Trophoblast cell (in vitro differentiated cells and primary cell): ENCODE measurements around the gene OSBPL3.

Source experiments
- DNase-seq, 2 donors: peaks; one replicate each; pipeline ENCODE4 v3.0.0-alpha.2; 2016
- H2AFZ ChIP-seq: 2 replicates; pipeline ENCODE4 v1.6.1; 2013; ENCODE audit warnings: low read length, moderate library complexity, mild to moderate bottlenecking; ENCODE audit not compliant: insufficient read depth, poor library complexity
- H2AK5ac ChIP-seq: 2 replicates; pipeline ENCODE4 v1.6.1; 2013; ENCODE audit warnings: mild to moderate bottlenecking, low read length
- H2BK120ac ChIP-seq: 2 replicates; pipeline ENCODE4 v1.6.1; 2013; ENCODE audit warnings: low read length, mild to moderate bottlenecking, moderate library complexity; ENCODE audit not compliant: insufficient read depth, poor library complexity
- H2BK12ac ChIP-seq: 2 replicates; pipeline ENCODE4 v1.6.1; 2013; ENCODE audit warnings: mild to moderate bottlenecking, low read length, moderate library complexity
- H2BK5ac ChIP-seq: 2 replicates; pipeline ENCODE4 v1.6.1; 2013; ENCODE audit warnings: low read length, low read depth, moderate library complexity, mild to moderate bottlenecking; ENCODE audit not compliant: poor library complexity
- H3K14ac ChIP-seq: 2 replicates; pipeline ENCODE4 v1.6.1; 2013; ENCODE audit warnings: mild to moderate bottlenecking, low read length
- H3K18ac ChIP-seq: 2 replicates; pipeline ENCODE4 v1.6.1; 2013; ENCODE audit warnings: mild to moderate bottlenecking, low read length
- H3K23ac ChIP-seq: 2 replicates; pipeline ENCODE4 v1.6.1; 2013; ENCODE audit warnings: low read length
- H3K27ac ChIP-seq: 2 replicates; pipeline ENCODE4 v1.5.1; 2013; ENCODE audit warnings: low read depth, mild to moderate bottlenecking, inconsistent platforms, low read length, moderate library complexity
- H3K27me3 ChIP-seq: 2 replicates; pipeline ENCODE4 v1.6.1; 2013; ENCODE audit warnings: inconsistent platforms, mild to moderate bottlenecking, low read length, moderate library complexity; ENCODE audit not compliant: insufficient read depth
- H3K36me3 ChIP-seq, 2 experiments: 1 replicate in 1 of 2; 2 replicates in 1 of 2; pipeline ENCODE4 v1.6.1; 2013; ENCODE audit warnings: low read length in 2 of 2, mild to moderate bottlenecking in 2 of 2, moderate library complexity in 1 of 2; ENCODE audit not compliant: insufficient read depth in 2 of 2, control insufficient read depth in 1 of 2
- H3K4ac ChIP-seq: 2 replicates; pipeline ENCODE4 v1.6.1; 2013; ENCODE audit warnings: low read depth, mild to moderate bottlenecking, low read length, moderate library complexity
- H3K4me1 ChIP-seq, 2 experiments: 1 replicate in 1 of 2; 2 replicates in 1 of 2; pipeline ENCODE4 v1.6.1; 2013; ENCODE audit warnings: low read length in 2 of 2, mild to moderate bottlenecking in 2 of 2, moderate library complexity in 1 of 2; ENCODE audit not compliant: insufficient read depth in 2 of 2, control insufficient read depth in 1 of 2
- H3K4me2 ChIP-seq: 2 replicates; pipeline ENCODE4 v1.6.1; 2013; ENCODE audit warnings: inconsistent platforms, mild to moderate bottlenecking, low read length, moderate library complexity
- H3K4me3 ChIP-seq: 2 replicates; pipeline ENCODE4 v1.5.1; 2013; ENCODE audit warnings: mild to moderate bottlenecking, low read depth, low read length, inconsistent platforms
- H3K79me1 ChIP-seq: one replicate; pipeline ENCODE4 v1.6.1; 2013; ENCODE audit warnings: low read length
- H3K79me2 ChIP-seq: 2 replicates; pipeline ENCODE4 v1.6.1; 2013; ENCODE audit warnings: low read length, mild to moderate bottlenecking; ENCODE audit not compliant: control insufficient read depth, insufficient read depth, poor library complexity
- H3K9ac ChIP-seq: 2 replicates; pipeline ENCODE4 v1.6.1; 2013; ENCODE audit warnings: mild to moderate bottlenecking, low read length
- H3K9me3 ChIP-seq: 2 replicates; pipeline ENCODE4 v1.6.1; 2013; ENCODE audit warnings: low read depth, mild to moderate bottlenecking, control low read depth, inconsistent platforms, low read length; ENCODE audit not compliant: insufficient read depth
- H4K12ac ChIP-seq: 2 replicates; pipeline ENCODE4 v1.6.1; 2013; ENCODE audit warnings: low read depth, mild to moderate bottlenecking, low read length, moderate library complexity
- H4K8ac ChIP-seq: 2 replicates; pipeline ENCODE4 v1.6.1; 2013; ENCODE audit warnings: low read depth, mild to moderate bottlenecking, low read length, moderate library complexity
- H4K91ac ChIP-seq: one replicate; pipeline ENCODE4 v1.6.1; 2013; ENCODE audit warnings: low read depth, mild to moderate bottlenecking, low read length, moderate library complexity
- WGBS: extraction: QIAGEN DNeasy Blood & Tissue Kit; methylation state at CpG from one replicate; pipeline ENCODE4 v1.1.7; 2013; ENCODE audit warnings: missing lambda C conversion rate; ENCODE audit not compliant: insufficient read length, insufficient coverage; ENCODE audit errors: extremely low coverage; 5-methylcytosine and 5-hydroxymethylcytosine counted together

OSBPL3 gene

DNA sequence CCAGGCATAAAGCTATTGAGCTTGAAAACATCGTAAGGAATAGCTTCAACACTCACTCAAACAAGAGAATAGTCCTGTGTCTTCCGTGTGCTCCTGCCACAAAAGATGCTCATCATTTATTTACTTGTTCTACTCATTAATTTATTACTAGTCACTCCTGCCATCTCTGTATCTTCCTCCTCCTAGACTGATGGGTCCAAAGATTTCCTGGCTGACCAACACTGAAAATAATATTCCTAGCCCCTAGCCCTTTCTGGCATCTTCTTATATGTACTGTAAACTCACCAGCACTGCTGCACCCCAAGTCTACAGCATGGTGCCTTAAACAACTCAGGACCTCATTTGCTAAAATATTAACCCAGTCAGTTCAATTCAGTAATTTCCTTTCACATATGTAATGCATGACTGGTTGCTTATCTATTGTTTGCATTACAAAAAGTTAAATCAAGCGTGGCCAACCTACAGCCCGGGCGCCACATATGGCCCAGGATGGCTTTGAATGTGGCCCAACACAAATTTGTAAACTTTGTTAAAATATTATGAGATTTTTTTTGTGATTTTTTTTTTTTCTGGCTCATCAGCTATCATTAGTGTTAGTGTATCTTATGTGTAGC lies 136.1 kb downstream of the OSBPL3 start:
- Histone ChIP-seq H2AK5ac (no peak overlapping the region), H3K79me1 (no peaks in the 10 kb centered on the region), H2BK5ac (no peak overlapping the region), H2AFZ (no peak overlapping the region), H3K27ac (no peak overlapping the region), H3K27me3 (no peaks in the 10 kb centered on the region), H4K91ac (no peak overlapping the region), H3K4me2 (no peak overlapping the region), H3K4ac (no peak overlapping the region), H3K23ac (no peak overlapping the region), H3K9me3 (no peaks in the 10 kb centered on the region), H3K4me1 (no peaks in the 10 kb centered on the region), H4K8ac (no peak overlapping the region), H3K4me3 (no peak overlapping the region), H2BK120ac (no peak overlapping the region), H3K18ac (no peak overlapping the region), H3K14ac (no peak overlapping the region), H3K9ac (no peak overlapping the region), H3K36me3 (peaks cover 0 to 3% of the 10 kb centered on the region in 2 experiments), H2BK12ac (no peak overlapping the region), H3K79me2 (no peaks in the 10 kb centered on the region), H4K12ac (no peak overlapping the region)
- no peak for DNase-seq
- WGBS: no CpG with 5 or more reads among the region's 5 CpGs

DNA sequence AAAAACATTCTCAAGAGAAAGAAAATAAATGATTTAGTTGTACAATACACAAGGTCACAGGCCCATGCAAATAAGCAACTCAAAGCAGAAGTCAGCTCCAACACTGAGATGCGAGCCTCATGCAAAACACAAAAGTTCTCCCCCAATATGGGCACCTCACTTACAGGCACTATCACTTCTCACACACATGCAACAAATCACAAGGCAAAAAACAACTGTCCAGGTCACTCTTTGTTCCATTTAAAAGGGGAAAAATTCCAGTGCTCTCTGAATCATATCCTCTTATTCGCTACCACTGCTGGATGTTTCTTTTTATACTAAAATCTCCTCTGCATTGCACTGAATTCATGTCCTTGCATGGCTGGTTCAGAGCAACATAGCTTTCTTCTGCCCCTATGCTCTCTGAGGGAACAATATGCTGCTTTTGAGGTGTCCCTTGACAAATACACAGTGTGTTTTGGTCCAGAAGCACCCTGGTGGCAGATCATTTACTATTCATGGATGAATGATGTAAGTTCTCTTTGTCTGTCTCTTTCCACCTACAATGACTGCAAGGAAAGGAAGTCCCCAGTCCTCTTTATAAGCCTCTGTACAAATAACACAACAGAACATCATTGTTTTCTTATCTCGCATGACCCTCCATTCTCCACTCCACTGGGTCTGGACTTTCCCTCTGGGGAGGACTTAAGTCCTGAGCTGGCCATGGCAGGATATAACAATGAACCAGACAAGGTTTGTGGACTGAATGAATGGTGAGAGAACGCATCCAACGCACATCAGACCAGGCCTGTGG lies 137.3 kb downstream of the OSBPL3 start:
- no peak overlapping the region for H4K91ac ChIP-seq
- DNase-seq: no peak
- H3K4me3 ChIP-seq: no peak overlapping the region
- H2BK120ac ChIP-seq: no peak overlapping the region
- no peak overlapping the region for H2BK12ac ChIP-seq
- no peak overlapping the region for H3K27ac ChIP-seq
- H4K12ac ChIP-seq: no peak overlapping the region
- H3K4me2 ChIP-seq: no peak overlapping the region
- no peak overlapping the region for H3K14ac ChIP-seq
- H3K36me3 ChIP-seq: no peaks in the 10 kb centered on the region
- no peak overlapping the region for H3K23ac ChIP-seq
- no peaks in the 10 kb centered on the region for H3K79me1 ChIP-seq
- no peaks in the 10 kb centered on the region for H3K4me1 ChIP-seq
- no peak overlapping the region for H2BK5ac ChIP-seq
- no CpG with 5 or more reads among the region's 5 CpGs for WGBS
- H3K27me3 ChIP-seq: no peaks in the 10 kb centered on the region
- no peak overlapping the region for H2AK5ac ChIP-seq
- no peak overlapping the region for H3K9ac ChIP-seq
- no peak overlapping the region for H3K4ac ChIP-seq
- no peaks in the 10 kb centered on the region for H3K79me2 ChIP-seq
- no peaks in the 10 kb centered on the region for H3K9me3 ChIP-seq
- no peak overlapping the region for H2AFZ ChIP-seq
- no peak overlapping the region for H3K18ac ChIP-seq
- H4K8ac ChIP-seq: no peak overlapping the region

DNA sequence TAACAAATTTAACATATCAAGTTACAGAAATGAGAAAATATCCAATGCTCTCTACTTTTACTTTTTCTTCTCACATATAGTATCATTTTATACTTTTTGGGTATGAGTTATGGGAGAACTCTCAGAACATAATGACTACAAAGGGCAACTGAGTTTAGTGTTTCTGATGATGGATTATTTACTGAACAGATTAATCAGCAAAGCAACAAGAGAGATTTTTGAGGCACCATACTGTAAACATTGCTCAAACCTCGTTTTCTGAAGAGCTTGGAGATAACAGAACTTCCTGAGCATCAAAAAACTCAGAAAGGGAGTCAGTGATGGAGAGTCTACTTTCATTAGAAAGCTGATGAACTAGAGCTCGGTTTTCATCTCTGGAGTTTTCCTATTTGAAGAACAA lies 137.9 kb downstream of the OSBPL3 start:
- Histone ChIP-seq H3K4ac (no peak overlapping the region), H2AFZ (no peak overlapping the region), H3K79me2 (no peaks in the 10 kb centered on the region), H4K12ac (no peak overlapping the region), H3K9me3 (no peaks in the 10 kb centered on the region), H3K27me3 (no peaks in the 10 kb centered on the region), H4K8ac (no peak overlapping the region), H3K4me1 (no peaks in the 10 kb centered on the region), H3K4me3 (no peak overlapping the region), H2BK12ac (no peak overlapping the region), H3K79me1 (no peaks in the 10 kb centered on the region), H3K27ac (no peak overlapping the region), H3K9ac (no peak overlapping the region), H3K4me2 (no peak overlapping the region), H3K18ac (no peak overlapping the region), H3K23ac (no peak overlapping the region), H2BK120ac (no peak overlapping the region), H3K36me3 (no peaks in the 10 kb centered on the region), H4K91ac (no peak overlapping the region), H2BK5ac (no peak overlapping the region), H2AK5ac (no peak overlapping the region), H3K14ac (no peak overlapping the region)
- DNase-seq: no peak
- no CpG with 5 or more reads among the region's 2 CpGs for WGBS

DNA sequence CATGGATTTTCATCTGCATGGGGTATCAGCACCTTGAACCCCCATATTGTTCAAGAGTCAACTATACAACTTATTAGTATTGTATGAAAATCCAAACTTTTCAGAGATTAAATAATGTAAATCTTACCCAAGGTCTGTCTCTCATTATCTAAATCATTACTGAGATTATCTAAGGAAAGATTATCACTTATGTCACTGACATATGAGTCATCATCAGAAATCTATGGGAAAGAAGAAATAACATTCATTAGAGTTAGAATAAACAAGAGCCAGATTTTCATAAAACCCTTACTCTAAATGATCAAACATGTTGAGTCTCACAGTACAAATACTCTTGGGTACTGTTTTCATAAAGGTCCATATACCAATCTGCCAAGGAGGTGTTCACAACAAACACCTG lies 139.4 kb downstream of the OSBPL3 start:
- no peaks in the 10 kb centered on the region for H3K79me2 ChIP-seq
- H4K8ac ChIP-seq: no peak overlapping the region
- no peak overlapping the region for H2BK5ac ChIP-seq
- H3K27ac ChIP-seq: no peak overlapping the region
- H3K4me2 ChIP-seq: no peak overlapping the region
- H2BK12ac ChIP-seq: no peak overlapping the region
- no peak overlapping the region for H4K91ac ChIP-seq
- no peaks in the 10 kb centered on the region for H3K79me1 ChIP-seq
- no peaks in the 10 kb centered on the region for H3K4me1 ChIP-seq
- H3K23ac ChIP-seq: no peak overlapping the region
- no peak overlapping the region for H3K4ac ChIP-seq
- no peaks in the 10 kb centered on the region for H3K36me3 ChIP-seq
- no peak overlapping the region for H2AK5ac ChIP-seq
- no peak overlapping the region for H2AFZ ChIP-seq
- no peak overlapping the region for H4K12ac ChIP-seq
- no peak for DNase-seq
- H2BK120ac ChIP-seq: no peak overlapping the region
- H3K4me3 ChIP-seq: no peak overlapping the region
- H3K9ac ChIP-seq: no peak overlapping the region
- H3K14ac ChIP-seq: no peak overlapping the region
- no peaks in the 10 kb centered on the region for H3K9me3 ChIP-seq
- no peak overlapping the region for H3K18ac ChIP-seq
- no peaks in the 10 kb centered on the region for H3K27me3 ChIP-seq
